GM21526 (cell line): ENCODE measurements around the gene KCNN3.

Experiments used
- ATAC-seq: cut with Tn5 transposase; IDR thresholded peaks from one replicate; pipeline ENCODE4 v1.9.1; 2021; ENCODE audit warnings: moderate library complexity; ENCODE audit not compliant: unreplicated experiment, low FRiP score

KCNN3 gene

DNA sequence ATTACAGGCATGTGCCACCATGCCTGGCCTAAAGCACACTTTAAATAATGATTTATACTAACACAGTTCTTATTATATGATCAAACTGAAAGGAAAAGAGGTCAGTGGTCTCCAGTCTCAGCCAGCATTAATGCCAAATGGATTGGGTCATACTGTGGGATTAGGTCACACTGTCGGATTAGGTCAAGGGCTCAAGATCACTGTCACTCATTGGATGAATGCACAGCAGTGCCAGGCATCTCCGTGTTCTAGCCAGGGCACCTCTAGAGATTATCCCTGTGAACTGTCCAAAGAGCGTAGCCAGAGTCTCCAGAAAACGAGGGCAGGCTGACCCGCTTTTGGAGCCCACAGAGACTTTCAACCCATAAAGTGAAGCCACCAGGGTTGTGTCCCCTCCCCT is 70.9 kb downstream of the KCNN3 start:
- ATAC-seq: no peak

- no peak for ATAC-seq
Observed at GRCh38 chr1:154798645-154799044, 71.4 kb downstream of the KCNN3 start.

DNA sequence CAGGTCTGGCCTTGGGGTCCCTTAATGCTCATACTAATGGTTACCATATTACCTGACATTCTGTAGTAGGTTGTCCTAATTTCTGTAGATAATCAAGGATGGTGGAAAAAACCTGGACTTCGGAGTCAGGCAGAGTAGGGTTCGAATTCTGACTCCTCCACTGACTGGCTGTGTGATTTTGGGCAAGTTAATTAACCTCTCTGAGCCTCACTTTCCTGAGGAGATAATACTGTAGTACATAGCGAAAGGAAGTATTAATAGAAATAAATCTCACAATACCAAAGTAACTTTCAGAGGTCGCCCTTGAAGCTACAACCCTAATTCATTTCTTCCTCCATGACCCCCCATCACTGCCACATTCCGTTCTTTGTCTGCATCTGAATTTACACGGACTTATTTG is 72.9 kb downstream of the KCNN3 start:
- ATAC-seq: no peak

GRCh38 chr1:154796303-154796892 is 73.7 kb downstream of the KCNN3 start:
- no peak for ATAC-seq

- ATAC-seq: no peak
Observed at GRCh38 chr1:154794608-154795007, 75.5 kb downstream of the KCNN3 start.

GRCh38 chr1:154793685-154794084 is 76.4 kb downstream of the KCNN3 start:
- no peak for ATAC-seq

- no peak for ATAC-seq
Observed at GRCh38 chr1:154792899-154793298, 77.2 kb downstream of the KCNN3 start.

DNA sequence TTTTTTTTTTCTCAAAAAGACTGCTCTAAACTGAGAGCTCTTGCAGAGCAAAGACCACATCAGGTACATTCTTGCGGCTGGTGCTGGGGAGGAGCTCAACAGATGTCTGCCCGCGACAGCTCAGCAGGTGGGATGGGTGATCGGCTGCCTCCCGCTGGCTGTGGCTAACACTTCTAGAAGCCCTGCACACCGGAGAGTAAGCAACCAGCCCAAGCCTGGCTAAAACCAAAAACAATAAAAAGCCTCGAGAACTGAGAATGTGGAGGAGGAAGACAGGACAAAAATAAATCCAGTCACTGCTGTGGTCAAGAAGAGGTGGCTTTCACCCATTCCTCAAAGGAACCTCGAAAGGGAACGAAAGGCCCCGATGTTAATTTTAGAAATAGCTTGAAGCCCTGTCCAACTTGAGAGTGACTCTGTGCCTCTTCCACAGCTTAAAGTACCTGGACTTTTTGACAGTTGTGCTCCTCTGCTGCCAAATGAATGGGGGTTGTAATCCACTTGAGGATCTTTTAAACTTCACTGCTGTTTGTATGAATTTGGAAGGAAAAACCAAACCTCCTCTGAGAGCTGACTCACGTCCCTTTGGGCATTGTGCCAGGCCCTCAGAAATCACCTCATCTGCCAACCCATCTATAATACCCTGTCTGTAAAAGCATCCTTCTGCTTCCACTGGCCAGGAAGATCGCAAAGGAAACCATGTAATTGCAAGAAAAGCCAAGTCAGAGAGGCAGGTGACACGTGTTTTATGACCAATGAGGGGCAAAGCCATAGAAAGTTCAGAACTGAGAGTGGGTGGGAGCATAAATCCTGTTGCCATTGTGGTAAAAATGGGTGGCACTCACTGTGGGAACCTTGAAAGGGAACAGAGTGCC is 78.6 kb downstream of the KCNN3 start:
- peak; percentile 73 for ATAC-seq

GRCh38 chr1:154788886-154789285 is 81.2 kb downstream of the KCNN3 start:
- ATAC-seq: no peak

DNA sequence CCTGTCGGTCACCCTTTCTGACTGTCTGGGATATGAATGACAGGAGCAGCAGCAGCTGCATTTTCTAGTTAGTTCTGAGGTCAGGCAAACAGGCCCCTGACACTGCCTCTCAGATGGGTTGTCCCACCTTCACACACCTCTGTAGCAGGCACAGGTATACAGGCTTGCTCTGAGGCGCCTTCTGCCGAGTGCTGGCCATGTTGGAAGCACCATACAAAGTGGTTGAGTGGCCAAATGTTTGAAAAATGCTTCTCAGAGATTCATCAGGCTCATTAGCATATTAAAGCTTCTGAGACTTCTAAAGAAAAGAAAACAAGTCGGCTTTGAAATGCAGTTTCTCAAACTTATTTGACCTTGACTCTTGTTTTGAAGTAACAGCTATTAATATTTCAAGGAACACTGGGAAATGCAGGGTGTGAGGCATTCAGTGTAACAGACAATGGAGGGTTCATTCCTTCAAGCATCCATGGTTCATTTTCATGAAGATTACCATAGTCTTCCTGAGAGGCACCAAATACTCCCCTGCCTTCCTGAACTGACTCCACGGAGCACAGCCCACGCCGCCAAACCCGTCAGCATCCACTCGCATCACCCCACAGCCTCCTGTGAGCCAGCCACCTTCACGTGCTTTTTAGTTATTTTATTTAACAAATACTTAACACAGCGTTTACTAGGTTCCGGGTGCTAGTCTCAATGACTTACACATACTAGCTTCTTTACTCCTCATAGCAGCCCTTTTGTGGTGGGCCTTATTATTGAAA is 81.8 kb downstream of the KCNN3 start:
- no peak for ATAC-seq

GRCh38 chr1:154786804-154787570 is 83.1 kb downstream of the KCNN3 start:
- no peak for ATAC-seq

DNA sequence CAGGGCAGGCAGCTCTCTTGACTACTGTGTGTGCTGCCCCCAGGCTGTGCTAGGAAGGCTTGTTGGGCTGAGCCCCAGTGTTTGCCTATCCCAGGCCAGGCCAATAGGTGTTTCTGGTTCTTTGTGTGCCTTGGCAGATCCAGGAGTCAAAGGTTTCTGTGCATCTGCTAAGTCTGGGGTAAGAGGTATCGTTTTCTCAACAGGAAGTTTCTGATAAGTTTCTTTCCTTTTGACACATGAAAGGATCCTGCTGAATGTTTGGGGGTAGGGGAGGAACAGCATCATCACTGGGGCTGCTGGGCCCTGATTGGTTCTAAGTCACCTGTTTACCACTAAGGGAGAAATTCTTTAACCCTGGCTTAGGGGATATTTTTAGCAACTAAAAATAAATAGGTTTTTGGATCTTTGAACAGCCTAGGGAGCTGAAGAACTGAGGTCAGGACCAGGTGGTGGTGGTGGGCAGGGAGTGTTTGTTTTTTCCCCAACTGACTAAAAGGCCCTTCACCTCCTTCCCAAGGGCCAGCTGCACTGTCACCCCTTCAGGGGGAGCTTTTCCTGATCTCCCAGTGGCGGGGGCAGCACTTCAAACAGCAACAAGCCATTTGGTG is 85.1 kb downstream of the KCNN3 start:
- ATAC-seq: peak; percentile 58

DNA sequence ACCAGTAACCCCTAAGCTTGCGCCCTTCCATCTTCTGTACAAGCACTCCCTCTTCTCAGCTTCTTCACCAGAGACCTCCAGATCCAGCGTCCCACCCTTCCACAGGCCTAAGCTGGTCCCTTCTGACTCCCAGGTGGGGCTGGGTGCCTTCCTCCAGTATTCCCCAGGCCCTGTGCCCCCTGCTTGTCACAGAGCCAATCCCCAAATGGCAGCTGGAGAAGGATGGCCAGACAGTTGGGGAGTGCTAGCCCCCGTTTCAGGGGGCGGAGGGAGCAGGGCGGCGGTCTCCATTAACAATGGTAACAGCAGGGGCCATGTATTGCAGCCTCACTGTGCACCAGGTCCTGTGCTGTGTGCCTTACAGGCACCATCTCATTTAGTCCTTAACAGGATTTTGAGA is 85.7 kb downstream of the KCNN3 start:
- no peak for ATAC-seq

DNA sequence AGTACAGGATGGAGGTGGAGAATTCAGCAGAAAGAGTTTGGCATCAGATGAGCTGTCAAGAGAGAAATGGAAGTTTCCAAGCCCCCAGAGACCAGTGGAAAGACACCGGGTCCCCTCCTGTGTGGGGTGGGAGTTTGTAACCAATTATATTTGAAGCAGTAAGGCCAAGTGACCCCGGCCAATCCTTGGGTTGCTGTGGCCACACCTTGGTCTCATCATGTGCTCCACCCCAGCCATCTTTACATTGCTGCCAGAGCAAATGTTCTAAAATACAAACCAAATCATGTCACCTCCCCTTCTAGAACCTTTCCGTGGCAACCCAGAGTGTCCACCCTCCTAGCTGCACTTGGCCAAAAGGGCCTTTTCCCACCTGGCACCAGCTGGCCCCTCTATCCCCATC is 86.1 kb downstream of the KCNN3 start:
- no peak for ATAC-seq

GRCh38 chr1:154780541-154780940 is 89.5 kb downstream of the KCNN3 start:
- ATAC-seq: no peak

DNA sequence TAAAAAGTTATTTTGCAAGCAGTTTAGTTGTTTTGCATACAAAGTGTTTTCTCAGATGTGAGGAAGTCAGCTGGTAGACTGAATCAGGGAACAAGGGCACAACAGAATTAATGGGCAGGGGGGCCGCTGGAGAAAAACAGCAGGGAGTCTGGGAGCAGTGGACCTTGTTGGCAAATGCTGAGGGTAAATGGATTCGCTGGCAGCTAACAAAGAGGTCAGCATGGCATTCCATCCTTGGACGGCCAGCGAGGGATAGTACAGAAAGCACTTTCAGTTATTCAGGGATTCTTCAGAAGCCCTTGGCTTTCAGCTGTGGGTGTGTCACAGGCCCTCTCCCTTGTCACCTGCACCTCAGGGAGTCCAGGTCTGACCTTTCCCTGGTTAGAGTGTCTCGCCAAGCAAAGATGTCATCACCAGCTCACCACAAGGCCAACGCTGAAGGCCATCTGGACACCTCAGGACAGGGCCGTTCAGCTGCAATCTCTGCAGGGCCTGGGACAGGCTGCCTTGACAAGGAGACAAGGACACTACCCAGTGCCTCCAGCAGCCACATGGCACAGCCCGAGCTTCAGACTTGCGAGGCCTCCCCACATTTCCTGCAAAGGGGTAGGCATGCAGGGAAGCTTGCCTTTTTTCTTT is 90.4 kb downstream of the KCNN3 start:
- no peak for ATAC-seq

DNA sequence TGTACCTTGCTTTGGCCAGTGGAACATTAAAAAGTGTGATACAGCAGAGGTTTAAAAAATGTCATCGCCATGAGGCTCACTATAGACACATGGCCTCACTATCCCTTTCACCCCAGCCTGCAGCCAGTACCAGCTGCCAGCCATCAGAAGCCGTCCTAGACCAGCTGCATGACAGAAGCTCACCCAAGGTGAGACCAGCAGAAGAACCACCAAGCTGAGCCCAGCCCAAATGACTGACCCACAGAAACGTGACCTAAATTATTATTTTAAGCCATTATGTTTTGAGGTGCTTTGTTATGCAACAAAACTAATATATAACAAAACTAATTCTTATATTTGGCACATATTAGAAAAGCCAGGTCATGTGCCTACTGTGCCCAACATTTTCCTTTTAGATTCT is 91.1 kb downstream of the KCNN3 start:
- no peak for ATAC-seq

- ATAC-seq: no peak
Observed at GRCh38 chr1:154778275-154778674, 91.8 kb downstream of the KCNN3 start.

GRCh38 chr1:154777781-154778180 is 92.3 kb downstream of the KCNN3 start:
- no peak for ATAC-seq

- ATAC-seq: no peak
Observed at GRCh38 chr1:154777154-154777553, 92.9 kb downstream of the KCNN3 start.
